HepG2 (cell line): ENCODE results near the gene CHADL. TPM values are rescaled to one million over a fixed set of nuclear protein-coding genes. Genes with fewer than 3 reads are reported as not detected.

Experiments
- CEBPG ChIP-seq: IDR thresholded peaks from 2 replicates; pipeline ENCODE4 v1.6.1; 2016
- EHMT2 ChIP-seq: fragments of 200-600 bp; sonication (generic); IDR thresholded peaks from 2 replicates; pipeline ENCODE4 v1.7.0; 2017; ENCODE audit warnings: antibody characterized with exemption, low read depth, low read length, borderline replicate concordance
- FOSL2 ChIP-seq: sonication (generic); formaldehyde crosslinking; IDR thresholded peaks from 2 replicates; pipeline ENCODE4 v1.4.0; 2020; ENCODE audit warnings: missing genetic modification reagents
- GZF1 ChIP-seq: sonication (generic); formaldehyde crosslinking; IDR thresholded peaks from 2 replicates; pipeline ENCODE4 v1.5.1; 2020; ENCODE audit warnings: mild to moderate bottlenecking, missing genetic modification reagents
- HIVEP1 ChIP-seq: sonication (generic); formaldehyde crosslinking; IDR thresholded peaks from 2 replicates; pipeline ENCODE4 v1.4.0; 2020; ENCODE audit warnings: mild to moderate bottlenecking, missing genetic modification reagents
- JUNB ChIP-seq: sonication (generic); formaldehyde crosslinking; IDR thresholded peaks from 2 replicates; pipeline ENCODE4 v1.8.0; 2022; ENCODE audit warnings: missing genetic modification reagents, mild to moderate bottlenecking, borderline replicate concordance
- MIXL1 ChIP-seq: IDR thresholded peaks from 2 replicates; pipeline ENCODE4 v1.6.1; 2016
- NFIC ChIP-seq: IDR thresholded peaks from 2 replicates; pipeline ENCODE4 v1.6.1; 2012; ENCODE audit warnings: mild to moderate bottlenecking, low read length, inconsistent platforms
- POLR2A ChIP-seq, 2 experiments: IDR thresholded peaks; 2 replicates each; pipeline ENCODE4 v1.6.1; 2011; ENCODE audit warnings: low read depth in 2 of 2, low read length in 2 of 2, mild to moderate bottlenecking in 1 of 2, moderate library complexity in 1 of 2; ENCODE audit not compliant: insufficient read depth in 1 of 2
- RXRB ChIP-seq: IDR thresholded peaks from 2 replicates; pipeline ENCODE4 v1.6.1; 2016; ENCODE audit warnings: borderline replicate concordance, missing genetic modification reagents, missing compliant biosample characterization
- SKI ChIP-seq: fragments of 450-650 bp; IDR thresholded peaks from one replicate; pipeline ENCODE4 v1.6.1; 2018; ENCODE audit warnings: mild to moderate bottlenecking; ENCODE audit not compliant: partially characterized antibody
- TCF7 ChIP-seq: sonication (generic); IDR thresholded peaks from 2 replicates; pipeline ENCODE4 v1.6.1; 2016; ENCODE audit warnings: antibody characterized with exemption, low read depth
- TGIF2 ChIP-seq: IDR thresholded peaks from 2 replicates; pipeline ENCODE4 v1.6.1; 2016; ENCODE audit warnings: control low read depth, missing compliant biosample characterization
- ZBTB40 ChIP-seq, 2 experiments: fragments of 450-650 bp in 1 of 2; sonication (generic) in 1 of 2; formaldehyde crosslinking in 1 of 2; IDR thresholded peaks; 2 replicates each; pipeline versions ENCODE4 v1.6.1 to v1.8.0; 2016 to 2022; ENCODE audit warnings: antibody characterized with exemption in 1 of 2, mild to moderate bottlenecking in 1 of 2, missing genetic modification reagents in 1 of 2
- ZIK1 ChIP-seq: sonication (generic); formaldehyde crosslinking; IDR thresholded peaks from 2 replicates; pipeline ENCODE4 v1.5.0; 2020; ENCODE audit warnings: mild to moderate bottlenecking, low read depth, missing genetic modification reagents, borderline replicate concordance
- ZNF333 ChIP-seq: sonication (generic); formaldehyde crosslinking; IDR thresholded peaks from 2 replicates; pipeline ENCODE4 v1.4.0; 2020; ENCODE audit warnings: mild to moderate bottlenecking, missing genetic modification reagents, borderline replicate concordance
- ZNF598 ChIP-seq: sonication (generic); formaldehyde crosslinking; IDR thresholded peaks from 2 replicates; pipeline ENCODE4 v1.5.1; 2020; ENCODE audit warnings: mild to moderate bottlenecking, missing genetic modification reagents, borderline replicate concordance
- ZNF670 ChIP-seq: sonication (generic); formaldehyde crosslinking; IDR thresholded peaks from 2 replicates; pipeline ENCODE4 v1.8.0; 2022; ENCODE audit warnings: mild to moderate bottlenecking, missing genetic modification reagents, borderline replicate concordance
- polyA plus RNA-seq, 8 experiments: library from polyadenylated mRNA; depleted of rRNA in 3 of 8; stranded (reverse) in 7 of 8; unstranded in 1 of 8; fragments of >200 nt; fragmentation: Illumina TruSeq in 4 of 8; extraction: Trizol in 4 of 8; gene quantifications; 2 replicates each; pipeline versions ENCODE4 v1.2.1 to v1.2.3, GENCODE V29; 2011 to 2016; ENCODE audit warnings: low read depth in 4 of 8, missing spikeins in 1 of 8, mixed read lengths in 1 of 8; ENCODE audit not compliant: insufficient read depth in 1 of 8
- total RNA-seq, 5 experiments: library from RNA; depleted of rRNA; stranded (reverse); fragments of >200 nt; fragmentation: Illumina TruSeq; extraction: Trizol; gene quantifications; 2 replicates each; pipeline ENCODE4 v1.2.3, GENCODE V29; 2016; ENCODE audit warnings: low read depth in 1 of 5

CHADL gene
- total and polyA plus RNA-seq, 2 of the 13 experiments (the other 11 are each of a cell fraction or from before 2014, with no cell fraction given) = 2.8 to 8.1 TPM

GRCh38 chr22:41286639-41287091 is 45.9 kb upstream of the CHADL start (continued):
- no peak for TF ChIP-seq ZBTB40 (IDR thresholded peaks at IDR 0.05)
- peak; percentile 48 for TF ChIP-seq ZBTB40 (CRISPR knock-in tag; IDR thresholded peaks at IDR 0.05)
- no peak for TF ChIP-seq EHMT2
- no peak; the same call in 1 of the 2 replicates for TF ChIP-seq FOSL2 (CRISPR knock-in tag)
- TF ChIP-seq ZNF598 = no peak
- TF ChIP-seq TCF7 = no peak
- no peak for TF ChIP-seq SKI
- TF ChIP-seq GZF1 (CRISPR knock-in tag) = no peak
- 0 out of 2 replicates have a peak, but pooled peaks have one; percentile 77 for TF ChIP-seq ZIK1 (CRISPR knock-in tag)
- peak; percentile 67 for TF ChIP-seq MIXL1 (CRISPR knock-in tag)
- TF ChIP-seq JUNB (CRISPR knock-in tag) = no peak
- no peak for TF ChIP-seq ZNF670
- 0 out of 2 replicates have a peak, but pooled peaks have one; percentile 40 for TF ChIP-seq CEBPG (CRISPR knock-in tag)
- 0 out of 2 replicates have a peak, but pooled peaks have one; percentile 39 for TF ChIP-seq NFIC
- peak; percentile 19 to 38; a peak in 1 of 4 replicates for TF ChIP-seq POLR2A (IDR thresholded peaks at IDR 0.05; ENCODE audit: insufficient read depth in 1 of 2, low read depth in 2 of 2, low read length in 2 of 2)
- TF ChIP-seq ZNF333 = no peak
- no peak; the same call in 1 of the 2 replicates for TF ChIP-seq TGIF2 (CRISPR knock-in tag)
- no peak for TF ChIP-seq HIVEP1 (CRISPR knock-in tag)
- no peak for TF ChIP-seq RXRB (CRISPR knock-in tag)
